Gastroesophageal sphincter (tissue), 4 donors: ENCODE results near the gene RSPO1. TPM values are rescaled to one million over a fixed set of nuclear protein-coding genes. Genes with fewer than 3 reads are reported as not detected.
A peak's percentile ranks its signal among the peaks of the same experiment; 100 is the strongest.

ENCODE experiments used
- ATAC-seq: fragments of 150-250 bp; one replicate; pipeline ENCODE4 v1.9.1; 2016; ENCODE audit warnings: mild to moderate bottlenecking, moderate library complexity
- H3K27ac ChIP-seq, 4 donors: fragments of 200-600 bp; sonication (generic) in 3 of 4; 1 replicate in 3 of 4; 2 replicates in 1 of 4; pipeline ENCODE4 v1.5.1; 2016 to 2019
- H3K27me3 ChIP-seq: fragments of 200-600 bp; sonication (generic); one replicate; pipeline ENCODE4 v1.5.1; 2019
- H3K36me3 ChIP-seq, 2 donors: fragments of 200-600 bp; sonication (generic); one replicate each; pipeline ENCODE4 v1.5.1; 2019; ENCODE audit warnings: control low read depth in 1 of 2
- H3K4me1 ChIP-seq, 3 donors: fragments of 200-600 bp; sonication (generic); 1 replicate in 2 of 3; 2 replicates in 1 of 3; pipeline ENCODE4 v1.5.1; 2016 to 2019; ENCODE audit warnings: control low read depth in 2 of 3
- H3K4me3 ChIP-seq, 2 donors: fragments of 200-600 bp; sonication (generic); one replicate each; pipeline ENCODE4 v1.5.1; 2019; ENCODE audit warnings: mild to moderate bottlenecking in 1 of 2, moderate library complexity in 1 of 2
- H3K9me3 ChIP-seq, 3 donors: fragments of 200-600 bp; sonication (generic); one replicate each; pipeline ENCODE4 v1.5.1; 2017 to 2019; ENCODE audit warnings: control low read depth in 2 of 3
- CTCF ChIP-seq, 4 experiments: fragments of 200-600 bp in 2 of 4; fragments of 450-650 bp in 2 of 4; sonication (generic) in 1 of 4; IDR thresholded peaks; one replicate each; pipeline ENCODE4 v1.5.1; 2017 to 2019; ENCODE audit warnings: antibody characterized with exemption in 4 of 4, mild to moderate bottlenecking in 2 of 4, moderate library complexity in 2 of 4
- EP300 ChIP-seq: sonication (generic); formaldehyde crosslinking; IDR thresholded peaks from one replicate; pipeline ENCODE4 v1.6.1; 2017; ENCODE audit warnings: antibody characterized with exemption, mild to moderate bottlenecking
- POLR2A ChIP-seq, 2 donors: fragments of 450-650 bp; IDR thresholded peaks; one replicate each; pipeline ENCODE4 v1.6.1; 2017; ENCODE audit warnings: antibody characterized with exemption in 2 of 2, mild to moderate bottlenecking in 2 of 2, moderate library complexity in 1 of 2
- POLR2AphosphoS5 ChIP-seq: sonication (generic); formaldehyde crosslinking; IDR thresholded peaks from one replicate; pipeline ENCODE4 v1.6.1; 2017; ENCODE audit warnings: antibody characterized with exemption
- WGBS, 2 donors: methylation state at CpG; one replicate each; pipeline ENCODE4 v1.1.5; 2018; ENCODE audit warnings: low coverage in 1 of 2; 5-methylcytosine and 5-hydroxymethylcytosine counted together
- total RNA-seq, 4 donors: library from RNA; depleted of rRNA; stranded (reverse); fragments of >200 nt; gene quantifications; one replicate each; pipeline ENCODE4 v1.1.0, GENCODE V29; 2016

The RSPO1 gene
- total RNA-seq, 4 donors from 2014 or later: 0.47 to 4.0 (median 2.5) TPM

- no peak for ATAC-seq
- H3K36me3 ChIP-seq: peaks cover 5 to 98% of the 10 kb centered on the region in 2 donors
- H3K9me3 ChIP-seq: no peaks in the 10 kb centered on the region
- H3K4me1 ChIP-seq: no peaks in the 10 kb centered on the region
- H3K27ac ChIP-seq: no peak overlapping the region
- WGBS, 2 donors: 44 to 100% methylated on average over 1 to 2 of the region's 3 CpGs
- H3K27me3 ChIP-seq: no peaks in the 10 kb centered on the region
- TF ChIP-seq EP300 (no peak), POLR2AphosphoS5 (peak; percentile 8), CTCF (IDR thresholded peaks at IDR 0.05) (peak in 1 of 4 experiments; percentile 1)
- H3K4me3 ChIP-seq: no peak overlapping the region
Observed at GRCh38 chr1:37567023-37567422, 67.7 kb downstream of the RSPO1 start.

GRCh38 chr1:37564892-37565291 is 69.8 kb downstream of the RSPO1 start:
- H3K27ac ChIP-seq: no peak overlapping the region
- H3K27me3 ChIP-seq: no peaks in the 10 kb centered on the region
- H3K9me3 ChIP-seq: no peaks in the 10 kb centered on the region
- no peak for ATAC-seq
- TF ChIP-seq POLR2AphosphoS5 (no peak), CTCF (IDR thresholded peaks at IDR 0.05) (no peak), EP300 (no peak), POLR2A (IDR thresholded peaks at IDR 0.05) (no peak)
- H3K36me3 ChIP-seq: peaks cover 5 to 87% of the 10 kb centered on the region in 2 donors
- no peak overlapping the region for H3K4me3 ChIP-seq
- no peaks in the 10 kb centered on the region for H3K4me1 ChIP-seq

GRCh38 chr1:37562984-37563383 is 71.7 kb downstream of the RSPO1 start:
- Histone ChIP-seq H3K36me3 (peaks cover 5 to 81% of the 10 kb centered on the region in 2 donors), H3K27me3 (no peaks in the 10 kb centered on the region), H3K4me1 (no peaks in the 10 kb centered on the region), H3K4me3 (no peak overlapping the region), H3K27ac (no peak overlapping the region), H3K9me3 (no peaks in the 10 kb centered on the region)
- TF ChIP-seq POLR2AphosphoS5: no peak
- TF ChIP-seq CTCF (IDR thresholded peaks at IDR 0.05): no peak
- TF ChIP-seq EP300: no peak
- no peak for TF ChIP-seq POLR2A (IDR thresholded peaks at IDR 0.05)
- ATAC-seq: no peak
- WGBS, 2 donors: 92% methylated on average over 1 of the region's 1 CpG; no CpG with 5 or more reads in 1 of the 2 donors

Other genes starting within 250 kb of the RSPO1 start
- 10 to 100 TPM in 2 of 4 donors, 1 to 10 TPM in 2; 7.3 to 14.4 (median 10.6) TPM for gene ZC3H12A, start 160.3 kb downstream of the RSPO1 start, total RNA-seq
- 100 to 1,000 TPM in 2 of 4 donors, 10 to 100 TPM in 2; 89.7 to 129 (median 100) TPM for gene MEAF6, start 120.1 kb downstream of the RSPO1 start, total RNA-seq
- 10 to 100 TPM; 10.3 to 17.8 (median 14.1) TPM for gene SNIP1, start 80.6 kb downstream of the RSPO1 start, total RNA-seq
- 10 to 100 TPM; 10.2 to 15.7 (median 12.6) TPM for gene DNALI1, start 78.0 kb downstream of the RSPO1 start, total RNA-seq
- gene GNL2, start 39.0 kb downstream of the RSPO1 start, total RNA-seq: 10 to 100 TPM; 26.7 to 43.2 (median 29.7) TPM
- gene CDCA8, start 57.6 kb upstream of the RSPO1 start, total RNA-seq: 1 to 10 TPM in 1 of 4 donors, under 1 TPM in 3; 0.13 to 1.1 (median 0.67) TPM
- gene EPHA10, start 130.2 kb upstream of the RSPO1 start, total RNA-seq: under 1 TPM; 0.12 to 0.93 (median 0.51) TPM
- 1 to 10 TPM; 1.5 to 2.8 (median 2.7) TPM for gene MANEAL, start 159.0 kb upstream of the RSPO1 start, total RNA-seq
- gene C1orf122, start 172.9 kb upstream of the RSPO1 start, total RNA-seq: 10 to 100 TPM; 53.7 to 73.0 (median 62.5) TPM
- 10 to 100 TPM; 13.6 to 16.9 (median 15.4) TPM for gene YRDC, start 173.3 kb upstream of the RSPO1 start, total RNA-seq
- gene MTF1, start 224.7 kb upstream of the RSPO1 start, total RNA-seq: 1 to 10 TPM; 3.8 to 7.6 (median 5.4) TPM